Ovary (tissue), 9 donors: ENCODE results near the gene FIGNL2. TPM values are rescaled to one million over a fixed set of nuclear protein-coding genes. Genes with fewer than 3 reads are reported as not detected.

Experiments
- DNase-seq, 5 donors: peaks; one replicate each; pipeline ENCODE4 v3.0.0-alpha.2; 2019 to 2020
- H3K27ac ChIP-seq, 2 donors: fragments of 200-600 bp; one replicate each; pipeline versions ENCODE4 v1.5.1 to v1.8.0; 2019 to 2022
- H3K27me3 ChIP-seq: fragments of 200-600 bp; one replicate; pipeline ENCODE4 v1.8.0; 2022
- H3K36me3 ChIP-seq: fragments of 200-600 bp; sonication (generic); one replicate; pipeline ENCODE4 v1.5.1; 2019
- H3K4me1 ChIP-seq: one replicate; pipeline ENCODE4 v1.8.1; 2013; ENCODE audit warnings: mild to moderate bottlenecking, moderate library complexity; ENCODE audit not compliant: insufficient read depth
- H3K4me3 ChIP-seq: fragments of 200-600 bp; sonication (generic); one replicate; pipeline ENCODE4 v1.5.1; 2017
- H3K9me3 ChIP-seq, 2 donors: fragments of 200-600 bp in 1 of 2; sonication (generic) in 1 of 2; one replicate each; pipeline versions ENCODE4 v1.5.1 to v1.8.1; 2013 to 2019; ENCODE audit warnings: mild to moderate bottlenecking in 1 of 2, moderate library complexity in 1 of 2
- CTCF ChIP-seq, 3 donors: fragments of 450-650 bp in 2 of 3; fragments of 200-600 bp in 1 of 3; IDR thresholded peaks; one replicate each; pipeline versions ENCODE4 v1.5.1 to v1.8.0; 2016 to 2022; ENCODE audit warnings: antibody characterized with exemption in 3 of 3, mild to moderate bottlenecking in 1 of 3
- EP300 ChIP-seq: sonication (generic); formaldehyde crosslinking; IDR thresholded peaks from one replicate; pipeline ENCODE4 v1.6.1; 2017; ENCODE audit warnings: antibody characterized with exemption
- POLR2A ChIP-seq: fragments of 450-650 bp; IDR thresholded peaks from one replicate; pipeline ENCODE4 v1.6.1; 2017; ENCODE audit warnings: antibody characterized with exemption, mild to moderate bottlenecking, moderate library complexity
- WGBS, 3 donors: extraction: QIAGEN DNeasy Blood & Tissue Kit in 1 of 3; methylation state at CpG; one replicate each; pipeline versions ENCODE4 v1.1.5 to v1.1.7; 2013 to 2017; 5-methylcytosine and 5-hydroxymethylcytosine counted together
- intact Hi-C, 4 donors: fragments of 100-400 bp; cut with DNase I; formaldehyde crosslinking; loops; one replicate each; pipeline versions ENCODE4 v1.11.0 to v1.15.1; 2022 to 2023
- polyA plus RNA-seq, 2 donors: library from polyadenylated mRNA; stranded (reverse); fragments of 200-250 nt in 1 of 2; fragments of 350-450 nt in 1 of 2; fragmentation: Illumina TruSeq in 1 of 2; extraction: RNeasy Lipid Tissue Mini Kit (QIAGEN cat#74804) in 1 of 2; gene quantifications; one replicate each; pipeline ENCODE4 v1.2.3, GENCODE V29; 2013 to 2014
- total RNA-seq, 7 donors: library from RNA; depleted of rRNA in 2 of 7; stranded (reverse); fragments of >200 nt in 2 of 7; fragmentation: NEBNext Ultra II Directional in 3 of 7; extraction: Animal tissue kit (Norgen Biotek cat#: 25700) in 3 of 7; gene quantifications; one replicate each; pipeline versions ENCODE4 v1.1.0 to v1.2.4, GENCODE V29; 2016 to 2023
- donor health status: DM: no; HTN: no; CAD: no; lungs with moderate emphysema.
- donor health status: DM: no; HTN: no; CAD: no.
- donor health status: Bipolar disorder and iron deficiency.
- donor health status: DM: yes; HTN: yes; CAD: no.
- donor health status: DM: no; HTN: no; CAD: no.
- donor health status: DM: yes; HTN: yes; CAD: no.

Gene FIGNL2
- total and polyA plus RNA-seq, 9 donors = 0.11 to 0.50 (median 0.22) TPM

DNA sequence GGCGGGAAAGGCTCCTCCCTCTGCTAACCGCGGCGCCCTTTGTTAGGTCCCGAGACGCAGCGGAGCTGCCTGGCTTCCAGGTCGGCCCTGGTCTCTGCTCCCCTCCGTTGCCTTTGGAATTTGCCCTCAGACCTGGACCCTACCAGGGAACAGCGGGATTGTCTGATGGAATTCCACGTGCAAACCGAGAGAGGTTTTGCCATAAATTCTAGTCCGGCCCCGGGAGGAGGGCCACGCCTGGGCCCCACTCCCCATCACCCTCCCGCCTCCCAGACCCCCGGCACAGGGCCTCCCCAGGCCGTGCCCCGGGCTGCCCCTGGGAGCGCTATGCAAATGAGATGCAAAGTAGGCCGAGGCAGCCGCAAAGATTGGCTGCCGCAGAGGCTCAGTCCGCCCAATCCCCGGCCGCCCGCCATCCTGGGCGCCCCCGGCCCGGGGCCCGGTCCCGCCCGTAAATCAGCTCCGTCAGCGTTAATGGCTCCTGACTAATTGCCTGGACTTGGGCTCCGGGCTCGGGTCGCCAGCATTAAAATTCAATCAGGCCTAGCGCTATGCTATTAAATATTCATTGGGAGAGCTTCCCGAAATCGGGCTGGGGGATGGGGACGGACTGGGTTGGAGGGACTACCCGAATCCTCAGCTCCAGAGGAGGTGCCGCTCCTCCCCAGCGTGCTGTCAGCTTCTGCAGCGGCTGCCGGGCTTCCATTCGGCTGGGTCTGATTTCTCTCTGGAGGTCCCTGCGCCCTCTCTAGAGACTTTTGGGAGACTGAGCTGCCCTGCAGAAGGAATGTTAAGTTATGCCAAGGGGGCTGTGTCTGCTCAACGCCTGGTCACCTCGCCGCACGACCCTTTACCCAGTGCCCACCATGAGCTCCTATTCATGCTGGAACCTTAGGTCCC, 15.7 kb upstream of the FIGNL2 start:
- Histone ChIP-seq H3K27me3 (no peaks in the 10 kb centered on the region), H3K27ac (no peak overlapping the region), H3K36me3 (no peaks in the 10 kb centered on the region), H3K9me3 (no peaks in the 10 kb centered on the region), H3K4me3 (no peak overlapping the region), H3K4me1 (peaks cover 3% of the 10 kb centered on the region)
- peak in 1 of 5 donors; percentile 29 for DNase-seq
- no peak for TF ChIP-seq POLR2A
- TF ChIP-seq EP300 = no peak
- no peak for TF ChIP-seq CTCF (IDR thresholded peaks at IDR 0.05)
- WGBS, 3 donors = 4 to 10% (median 6%) methylated on average over 50 to 53 of the region's 53 CpGs
- intact Hi-C loops = no loop called here

GRCh38 chr12:51863363-51863932, 14.9 kb upstream of the FIGNL2 start:
- Histone ChIP-seq H3K36me3 (no peaks in the 10 kb centered on the region), H3K9me3 (no peaks in the 10 kb centered on the region), H3K27ac (no peak overlapping the region), H3K27me3 (no peaks in the 10 kb centered on the region), H3K4me3 (no peak overlapping the region), H3K4me1 (no peaks in the 10 kb centered on the region)
- intact Hi-C loops = no loop called here
- WGBS, 3 donors = 38 to 54% (median 47%) methylated on average over 14 to 17 of the region's 17 CpGs
- DNase-seq = no peak
- TF ChIP-seq CTCF (IDR thresholded peaks at IDR 0.05) (no peak), EP300 (no peak), POLR2A (no peak)

DNA sequence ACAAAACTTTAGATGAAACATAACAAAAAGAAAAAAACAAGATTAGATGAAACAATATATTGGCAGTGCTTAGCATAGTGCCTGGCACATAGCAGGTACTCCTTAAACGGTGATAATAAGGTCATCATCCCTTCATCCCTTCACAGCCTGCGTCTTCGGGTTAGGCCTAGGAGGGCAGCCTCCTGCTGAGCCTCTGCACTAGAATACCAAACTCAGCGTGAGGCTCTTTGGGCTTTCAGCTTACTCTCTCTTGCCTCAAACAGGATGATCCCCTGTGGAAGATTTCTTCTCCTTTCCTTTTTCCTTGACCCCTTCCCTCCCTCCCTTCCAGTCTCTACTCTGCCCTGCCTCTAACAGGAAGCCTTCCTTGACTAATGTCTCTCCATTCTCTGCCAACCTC, 14.4 kb upstream of the FIGNL2 start:
- TF ChIP-seq EP300 = no peak
- no peak for TF ChIP-seq CTCF (IDR thresholded peaks at IDR 0.05)
- TF ChIP-seq POLR2A = no peak
- WGBS, 3 donors = 58 to 84% (median 71%) methylated on average over 4 of the region's 4 CpGs

DNA sequence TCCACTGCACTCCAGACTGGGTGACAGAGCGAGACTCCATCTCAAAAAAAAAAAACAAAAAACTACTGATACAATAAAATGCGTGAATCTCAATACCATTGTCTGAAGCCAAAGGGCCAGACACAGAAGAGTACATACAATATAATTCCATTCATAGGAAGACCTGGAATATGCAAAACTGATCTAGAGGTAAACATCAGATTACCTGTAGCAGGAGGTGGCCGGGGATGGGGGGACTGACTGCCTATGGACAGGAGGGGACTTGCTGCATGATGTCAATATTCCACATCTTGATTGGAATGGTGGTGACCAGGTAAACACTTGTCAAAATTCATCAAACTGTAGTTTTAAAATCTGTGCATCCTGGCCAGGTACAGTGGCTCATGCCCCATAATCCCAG, 12.5 kb upstream of the FIGNL2 start:
- DNase-seq = no peak
- 85 to 95% (median 86%) methylated on average over 3 of the region's 3 CpGs for whole genome bisulfite sequencing, 3 donors
- TF ChIP-seq POLR2A (no peak), EP300 (no peak), CTCF (IDR thresholded peaks at IDR 0.05) (no peak)
- no peaks in the 10 kb centered on the region for H3K4me1 ChIP-seq
- H3K36me3 ChIP-seq = no peaks in the 10 kb centered on the region
- H3K27ac ChIP-seq = no peak overlapping the region
- H3K27me3 ChIP-seq = no peaks in the 10 kb centered on the region
- no peaks in the 10 kb centered on the region for H3K9me3 ChIP-seq
- no peak overlapping the region for H3K4me3 ChIP-seq
- intact Hi-C loops = no loop called here

More for the DNA sequence above, 14.4 kb upstream of the FIGNL2 start:
- DNase-seq = no peak
- Histone ChIP-seq H3K36me3 (no peaks in the 10 kb centered on the region), H3K4me3 (no peak overlapping the region), H3K27me3 (no peaks in the 10 kb centered on the region), H3K4me1 (no peaks in the 10 kb centered on the region), H3K9me3 (no peaks in the 10 kb centered on the region), H3K27ac (no peak overlapping the region)
- intact Hi-C loops = no loop called here
